K562 (cell line): ENCODE results near the gene RIC3.

ENCODE experiments used
- POLR2A ChIP-seq: fragments of 450-650 bp; conservative IDR thresholded peaks from 2 replicates; pipeline ENCODE4 v1.6.1; 2016
- POLR2AphosphoS5 ChIP-seq: IDR thresholded peaks from 2 replicates; pipeline ENCODE4 v1.6.1; 2011; ENCODE audit warnings: mild to moderate bottlenecking, low read depth, low read length, moderate library complexity; ENCODE audit not compliant: control insufficient read depth, insufficient read depth

DNA sequence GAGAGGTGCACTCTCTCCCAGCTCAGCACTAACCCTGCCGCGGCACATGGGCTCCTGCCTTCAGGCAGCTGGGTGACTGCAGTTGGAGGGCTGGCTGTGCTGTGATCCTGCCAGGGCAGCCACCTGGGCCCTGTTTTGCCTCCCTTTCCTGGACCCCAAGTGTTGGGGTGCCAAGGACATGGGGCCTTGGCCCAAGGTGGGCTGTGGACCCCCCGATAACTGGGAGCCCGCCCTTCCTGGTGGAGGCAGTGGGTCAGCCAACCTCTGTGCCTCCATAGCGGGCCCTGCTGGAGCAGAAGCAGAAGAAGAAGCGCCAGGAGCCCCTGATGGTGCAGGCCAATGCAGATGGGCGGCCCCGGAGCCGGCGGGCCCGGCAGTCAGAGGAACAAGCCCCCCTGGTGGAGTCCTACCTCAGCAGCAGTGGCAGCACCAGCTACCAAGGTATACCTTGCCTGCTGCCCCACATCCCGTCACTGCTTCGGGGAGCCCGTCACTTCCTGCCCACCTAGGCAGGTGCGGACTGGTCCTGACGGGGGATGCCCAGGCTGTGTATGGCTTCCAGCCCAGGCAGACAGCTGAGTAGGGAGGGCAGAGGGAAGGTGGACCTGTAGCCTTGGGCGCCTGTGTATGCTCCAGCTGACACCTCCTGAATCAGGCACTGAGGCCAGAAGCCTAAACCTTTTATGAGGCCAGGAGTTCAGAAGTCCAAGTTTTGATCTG, 78.9 kb downstream of the RIC3 start:
- TF ChIP-seq POLR2AphosphoS5 (no peak), POLR2A (no peak)
